COLO829 (cell line): Measurements from ENCODE around the gene FCER2.
"Not testable (repeated sequence)": the region's sequence is repeated elsewhere in the genome, so short reads cannot be mapped to it uniquely, and the experiment has no call there.

Experiments used
- DNase-seq: peaks from one replicate; pipeline ENCODE4 v3.0.0; 2012; ENCODE audit warnings: low spot score

Gene FCER2, protein sequence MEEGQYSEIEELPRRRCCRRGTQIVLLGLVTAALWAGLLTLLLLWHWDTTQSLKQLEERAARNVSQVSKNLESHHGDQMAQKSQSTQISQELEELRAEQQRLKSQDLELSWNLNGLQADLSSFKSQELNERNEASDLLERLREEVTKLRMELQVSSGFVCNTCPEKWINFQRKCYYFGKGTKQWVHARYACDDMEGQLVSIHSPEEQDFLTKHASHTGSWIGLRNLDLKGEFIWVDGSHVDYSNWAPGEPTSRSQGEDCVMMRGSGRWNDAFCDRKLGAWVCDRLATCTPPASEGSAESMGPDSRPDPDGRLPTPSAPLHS

DNA sequence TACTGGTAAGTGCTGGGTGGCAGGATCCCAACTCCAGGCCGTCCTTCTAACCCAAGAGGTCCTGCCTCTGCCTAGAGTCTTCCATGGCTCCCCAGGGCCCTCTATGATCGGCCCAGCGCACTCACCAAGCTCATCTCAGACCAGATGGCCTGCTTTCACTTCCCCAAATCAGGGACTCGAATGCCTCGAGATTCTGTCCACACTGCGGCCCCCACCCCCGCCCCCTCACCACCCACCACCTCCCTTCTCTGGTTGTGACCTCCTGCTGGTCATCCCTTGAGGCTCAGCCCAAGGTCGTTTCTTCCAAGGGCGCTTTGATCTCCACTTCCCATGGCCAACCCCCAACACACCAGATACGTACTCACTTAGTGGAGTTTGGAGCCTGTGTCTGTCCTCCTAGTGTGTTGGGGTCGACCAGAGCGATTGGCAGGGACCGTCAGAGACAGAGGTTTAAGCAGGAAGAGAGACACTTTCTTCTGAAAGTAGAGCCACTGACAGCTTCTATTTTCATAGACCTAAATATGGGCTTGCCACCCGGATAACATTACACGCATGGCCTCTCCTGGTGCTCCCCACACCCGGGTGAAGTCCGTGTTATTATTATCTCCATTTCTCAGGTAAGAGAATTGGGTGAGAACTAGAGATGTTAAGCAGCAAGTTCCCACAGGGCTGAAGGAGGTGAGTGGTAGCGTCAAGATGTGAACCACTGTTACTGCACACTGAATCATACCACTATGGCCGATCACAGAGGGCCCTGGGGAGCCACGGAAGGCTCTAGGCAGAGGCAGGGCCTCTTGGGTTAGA, at the start of gene FCER2:
FCER2 (minus strand) TSS at position 478 of the 804 bp plus-strand sequence. CDS start 2,371 bp downstream, outside the sequence.
- DNase-seq: no peak

DNA sequence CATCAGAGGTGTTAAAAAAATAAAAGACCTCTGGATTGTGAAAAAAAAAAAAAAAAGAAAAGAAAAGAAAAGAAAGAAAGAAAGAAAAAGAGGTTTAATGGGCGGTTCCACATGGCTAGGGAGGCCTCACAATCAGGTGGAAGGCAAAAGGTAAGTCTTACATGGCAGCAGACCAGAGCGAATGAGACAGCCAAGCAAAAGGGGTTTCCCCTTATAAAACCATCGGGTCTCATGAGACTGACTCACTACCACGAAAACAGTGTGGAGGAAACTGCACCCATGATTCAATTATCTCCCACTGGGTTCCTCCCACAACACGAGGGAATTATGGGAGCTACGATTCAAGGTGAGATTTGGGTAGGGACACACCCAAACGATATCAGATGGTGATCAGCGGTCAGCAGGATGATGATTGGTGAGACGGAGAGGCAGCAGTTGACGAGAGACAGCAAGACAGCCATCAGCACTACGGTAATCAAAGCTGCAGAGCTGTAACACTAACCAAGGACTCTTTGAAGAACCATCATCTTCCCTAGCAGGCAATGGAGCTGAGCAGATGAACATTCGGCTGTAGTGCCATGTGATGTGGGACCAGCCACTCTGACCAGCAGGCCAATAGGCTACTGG, 49.3 kb upstream of the FCER2 start:
- no peak for DNase-seq

DNA sequence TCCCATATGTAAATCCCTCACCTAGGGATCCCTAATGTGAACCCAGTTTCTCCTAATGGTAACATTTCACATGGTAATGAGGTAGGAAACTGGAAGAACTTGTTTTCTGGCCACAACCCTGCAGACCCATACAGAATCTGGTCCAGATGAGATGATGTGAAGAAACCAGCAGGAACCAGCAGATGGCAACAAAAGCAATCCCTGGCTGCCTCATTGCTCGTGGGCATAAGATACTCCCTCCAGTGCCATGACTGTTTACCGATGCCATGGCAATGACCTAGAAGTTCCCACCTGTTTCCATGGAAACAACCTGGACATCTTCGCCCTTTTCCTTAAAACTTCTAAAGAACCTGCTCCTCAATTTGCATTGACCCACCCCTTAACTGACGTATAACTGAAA, 46.8 kb upstream of the FCER2 start:
- no peak for DNase-seq

- DNase-seq: no peak
Observed at GRCh38 chr19:7748171-7748570, 46.2 kb upstream of the FCER2 start.

DNA sequence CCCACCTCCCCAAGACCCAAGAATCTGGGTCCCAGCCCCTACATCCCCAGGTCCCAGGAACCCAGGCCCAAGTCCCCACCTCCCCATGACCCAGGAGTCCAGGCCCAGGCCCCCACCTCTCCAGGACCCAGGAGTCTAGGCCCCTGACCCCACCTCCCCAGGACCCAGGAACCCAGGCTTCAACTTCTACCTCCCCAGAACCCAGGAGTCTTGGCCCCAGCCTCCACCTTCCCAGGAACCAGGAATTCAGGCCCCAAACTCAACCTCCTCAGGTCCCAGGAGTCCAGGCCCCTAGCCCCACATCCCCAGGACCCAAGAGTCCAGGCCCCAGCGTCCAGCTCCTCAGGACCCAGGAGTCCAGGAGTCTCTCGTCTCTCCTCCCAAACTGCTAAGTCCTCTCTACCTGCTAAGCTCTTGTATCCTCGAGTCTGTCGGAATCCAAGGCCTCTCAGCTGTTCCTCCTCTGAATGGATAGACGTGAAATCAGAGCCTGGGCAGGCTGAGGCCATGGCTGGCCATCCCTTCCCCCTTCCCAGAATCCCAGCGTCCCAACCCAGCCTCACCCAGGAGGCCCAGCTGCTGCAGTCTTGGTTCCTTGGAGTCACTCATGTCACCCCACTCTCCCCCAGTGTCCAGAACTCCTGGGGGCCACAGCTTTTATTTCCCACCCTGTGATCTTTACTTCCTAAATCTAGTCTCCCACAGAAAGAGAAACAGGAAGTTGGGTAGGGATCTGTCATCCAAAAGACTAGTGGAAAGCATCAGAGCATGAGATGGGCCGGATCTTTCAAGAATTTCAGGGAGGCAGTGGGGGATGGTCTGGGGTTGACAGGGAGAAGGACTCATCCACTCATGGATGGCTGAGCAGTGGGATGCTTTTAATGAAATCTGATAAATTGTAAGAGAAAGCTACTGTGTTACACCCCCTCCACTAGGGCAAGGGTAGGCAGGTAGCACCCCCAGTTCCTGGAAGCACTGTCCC, 45.3 kb upstream of the FCER2 start, which contains the start of gene CD209:
CD209 (minus strand) TSS at position 632 of the 982 bp plus-strand sequence; CDS start at position 609, 23 bp downstream.
- no peak for DNase-seq

DNA sequence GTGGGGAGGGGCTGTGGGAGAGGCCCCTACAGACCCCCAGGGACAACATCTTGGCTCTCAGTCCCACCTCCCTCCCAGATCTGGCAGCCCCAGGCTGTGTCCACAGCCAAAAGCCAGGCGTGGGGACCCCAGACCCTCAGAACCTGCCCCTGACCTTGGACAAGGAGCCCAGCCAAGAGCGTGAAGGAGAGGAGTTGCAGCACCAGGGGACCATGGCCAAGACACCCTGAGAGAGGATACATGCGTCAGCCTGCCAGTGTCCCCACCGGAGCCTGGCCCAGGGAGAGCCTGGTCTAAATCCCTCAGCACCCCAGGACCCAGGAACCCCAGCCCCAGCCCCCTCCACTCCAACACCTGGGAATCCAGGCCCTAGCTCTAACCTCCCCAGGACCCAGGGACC, 44.4 kb upstream of the FCER2 start:
- not testable (repeated sequence) for DNase-seq

DNA sequence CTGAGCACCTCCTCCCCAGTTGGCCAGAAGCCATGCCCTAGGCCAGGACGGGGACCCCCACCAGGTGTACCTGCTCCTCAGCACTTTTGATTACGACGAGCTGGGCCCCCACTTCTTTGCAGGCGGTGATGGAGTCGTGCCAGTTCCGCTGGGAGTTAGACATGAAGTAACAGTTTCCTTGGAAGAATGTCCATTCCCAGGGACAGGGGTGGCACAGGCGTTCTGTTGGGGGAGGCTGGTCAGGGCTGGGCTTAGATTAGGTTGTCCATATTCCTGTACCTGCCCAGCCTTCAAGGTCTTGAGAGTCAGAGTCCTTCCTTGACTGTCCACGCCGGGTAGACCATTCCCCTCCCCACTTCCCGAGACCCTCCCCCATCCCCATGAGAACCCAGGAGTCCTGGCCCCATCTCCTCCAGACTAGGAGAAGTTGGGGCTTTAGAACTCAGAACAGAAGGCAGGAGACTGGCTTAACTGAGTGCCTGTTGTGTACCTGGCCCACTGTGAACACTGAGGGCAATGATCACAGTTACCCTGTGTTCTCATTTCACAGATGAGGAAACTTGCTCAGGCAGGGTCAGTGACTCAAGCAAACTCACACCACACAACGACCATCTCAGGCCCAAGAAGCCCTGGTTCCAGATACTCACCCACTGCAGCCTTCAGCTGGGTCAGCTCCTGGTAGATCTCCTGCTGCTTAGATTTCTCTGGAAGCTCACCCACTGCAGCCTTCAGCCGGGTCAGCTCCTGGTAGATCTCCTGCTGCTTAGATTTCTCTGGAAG, 43.1 kb upstream of the FCER2 start:
- DNase-seq: no peak

- DNase-seq: no peak
Observed at GRCh38 chr19:7744199-7744786, 42.4 kb upstream of the FCER2 start.

DNA sequence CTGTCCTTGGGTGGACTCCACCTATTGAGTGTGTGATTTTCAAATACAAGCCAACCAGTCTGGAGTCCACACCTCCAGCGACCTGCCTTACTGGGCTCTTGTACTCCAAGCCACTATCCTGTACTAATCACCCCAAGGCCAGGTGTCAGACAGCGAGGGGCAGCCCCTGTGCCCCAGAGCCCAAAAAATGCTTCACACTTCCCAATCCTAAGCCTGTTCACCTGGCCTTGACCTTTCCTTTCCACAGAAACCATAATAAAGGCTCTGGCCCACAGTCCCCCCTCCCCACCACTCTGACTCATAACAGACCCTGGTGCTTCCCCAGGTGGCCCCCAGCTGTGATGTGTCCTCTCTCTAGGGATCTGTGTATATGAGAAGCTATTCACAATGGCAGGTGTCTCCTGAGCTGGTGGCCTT, 41.5 kb upstream of the FCER2 start:
- DNase-seq: no peak

DNA sequence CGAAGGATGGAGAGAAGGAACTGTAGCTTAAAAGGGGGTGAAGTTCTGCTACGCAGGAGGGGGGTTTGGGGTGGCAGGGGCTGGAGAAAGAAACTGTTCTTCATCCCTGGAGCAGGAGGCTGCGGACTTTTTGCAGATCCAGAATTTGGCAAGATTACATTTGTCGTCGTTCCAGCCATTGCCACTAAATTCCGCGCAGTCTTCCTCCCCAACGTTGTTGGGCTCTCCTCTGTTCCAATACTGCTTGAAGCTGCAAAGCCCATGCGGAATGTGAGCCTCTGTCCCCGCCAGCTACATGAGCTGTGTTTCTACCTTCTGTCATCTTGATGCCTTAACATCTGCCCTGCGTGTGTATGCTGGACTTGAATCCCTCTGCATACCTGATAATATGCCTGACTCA, 41.1 kb upstream of the FCER2 start:
- DNase-seq: no peak

DNA sequence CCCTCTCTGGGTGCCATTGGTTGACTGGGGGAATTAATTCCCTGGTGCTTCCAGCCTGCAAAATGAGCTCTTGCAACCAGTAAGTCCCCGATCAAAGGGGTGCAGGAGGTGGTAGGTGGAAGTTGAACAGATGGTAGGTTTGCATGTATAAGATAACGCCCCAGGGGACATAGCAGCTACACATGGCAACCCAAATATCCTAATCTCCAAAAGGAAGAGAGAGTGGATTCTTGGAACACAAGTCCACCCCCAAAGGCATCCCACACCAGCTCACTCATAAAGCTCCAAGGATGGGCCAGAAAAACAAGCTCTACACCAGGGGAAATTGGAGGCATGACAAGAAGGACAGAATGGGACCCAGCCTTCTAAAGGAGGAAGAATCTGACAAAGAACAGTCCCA, 40.6 kb upstream of the FCER2 start:
- DNase-seq: no peak

DNA sequence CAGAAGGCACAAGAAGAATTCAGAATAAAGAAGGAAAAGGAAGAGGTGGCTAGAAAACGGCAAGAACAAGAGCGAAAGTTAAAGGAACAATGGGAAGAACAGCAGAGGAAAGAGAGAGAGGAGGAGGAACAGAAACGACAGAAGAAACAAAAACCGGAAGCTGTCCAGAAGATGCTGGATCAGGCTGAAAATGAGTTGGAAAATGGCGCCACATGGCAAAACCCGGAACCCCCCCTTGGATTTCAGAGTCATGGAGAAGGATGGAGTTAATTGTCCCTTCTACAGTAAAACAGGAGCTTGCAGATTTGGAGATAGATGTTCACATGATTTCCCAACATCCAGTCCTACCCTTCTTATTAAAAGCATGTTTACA, 38.7 kb upstream of the FCER2 start:
- no peak for DNase-seq

DNA sequence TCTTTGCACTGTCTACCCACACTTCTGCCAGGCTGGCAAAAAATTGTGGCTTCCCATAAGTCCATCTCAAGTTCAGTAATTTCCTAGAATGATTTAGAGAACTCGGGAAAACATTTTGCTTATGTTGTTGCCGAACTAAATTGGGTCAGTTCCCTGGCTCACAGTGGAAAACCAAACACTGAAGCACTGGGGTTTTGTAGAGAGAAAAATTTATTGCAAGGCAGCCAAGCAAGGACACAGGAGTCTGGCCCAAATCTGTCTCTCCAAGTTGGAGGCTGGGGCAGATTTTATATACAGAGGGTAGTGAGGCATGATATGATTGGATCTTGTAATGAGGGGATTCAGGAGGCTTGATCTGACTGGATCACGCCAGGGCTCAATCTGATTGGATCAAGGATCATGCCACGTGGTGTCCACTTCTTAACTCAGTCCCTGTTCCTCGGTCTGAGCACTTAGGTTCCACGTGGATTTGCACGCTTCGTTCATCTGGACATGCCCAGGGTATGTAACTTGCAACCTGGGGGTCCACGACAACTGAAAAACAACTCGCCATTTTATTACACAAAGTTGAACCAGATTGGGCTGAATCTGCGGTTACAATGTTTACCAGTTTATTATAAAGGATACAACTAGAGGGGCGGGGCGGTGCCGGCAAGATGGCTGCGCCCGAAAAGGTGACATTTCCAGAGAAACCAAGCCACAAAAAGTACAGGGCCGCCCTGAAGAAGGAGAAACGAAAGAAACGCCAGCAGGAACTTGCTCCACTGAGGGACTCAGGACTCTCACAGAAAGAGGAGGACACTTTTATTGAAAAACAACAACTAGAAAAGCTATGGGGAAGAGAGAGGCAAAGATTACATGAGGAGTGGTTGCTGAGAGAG, 38.1 kb upstream of the FCER2 start:
- DNase-seq: no peak

- DNase-seq: no peak
Observed at GRCh38 chr19:7739211-7739755, 37.4 kb upstream of the FCER2 start.

GRCh38 chr19:7738023-7738422, 36.1 kb upstream of the FCER2 start:
- no peak for DNase-seq

DNA sequence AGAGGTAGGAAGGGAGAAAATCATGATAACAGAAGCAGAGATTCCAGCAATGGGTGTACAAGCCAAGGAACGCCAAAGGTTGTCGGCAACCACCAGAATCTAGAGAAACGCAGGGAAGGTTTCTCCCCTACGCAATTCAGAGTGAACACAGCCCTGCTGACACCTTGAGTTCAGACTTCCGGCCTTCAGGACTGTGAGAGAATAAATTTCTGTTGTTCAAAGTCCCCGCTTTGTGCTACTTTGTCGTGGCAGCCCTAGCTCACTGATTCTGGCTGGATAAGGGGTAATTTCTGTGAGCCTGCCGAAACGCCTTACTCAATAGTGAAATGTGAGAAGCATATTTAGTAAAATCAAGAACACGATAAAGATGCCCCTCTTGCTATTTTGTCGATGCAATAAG, 35.3 kb upstream of the FCER2 start:
- DNase-seq: no peak

- no peak for DNase-seq
Observed at GRCh38 chr19:7736148-7736547, 34.2 kb upstream of the FCER2 start.

GRCh38 chr19:7734220-7735203, 32.6 kb upstream of the FCER2 start:
- DNase-seq: no peak
